ENCODE data around the gene CD99L2. TPM values are rescaled to one million over a fixed set of nuclear protein-coding genes. Genes with fewer than 3 reads are reported as not detected.

Gene CD99L2
- total RNA-seq (10 to 100 TPM; 11.1 to 20.0 (median 18.3) TPM), total RNA-seq (8.0 to 56.2 (median 19.7) reads per million in 29 experiments)
- 13.4 TPM for total RNA-seq (2013)

- Histone ChIP-seq H3K27ac (ENCODE audit: low read length) (peak within 1 kb of the TSS; percentile 41), H3K4me1 (ENCODE audit: control insufficient read depth in 1 of 2, extremely low read depth in 1 of 2, insufficient read depth in 2 of 2, low read length in 2 of 2) (peaks cover 0 to 14% of the 10 kb centered on the region in 2 experiments), H3K36me3 (ENCODE audit: control insufficient read depth in 2 of 2, extremely low read depth in 1 of 2, insufficient read depth in 1 of 2, low read length in 1 of 2) (peaks cover 0 to 4% of the 10 kb centered on the region in 2 donors), H3K27me3 (replicated peaks in 1 of 2; ENCODE audit: control insufficient read depth in 2 of 2, extremely low read depth in 1 of 2, insufficient read depth in 2 of 2, low read length in 1 of 2) (no peaks in the 10 kb centered on the region), H3K4me3 (ENCODE audit: control insufficient read depth in 1 of 2, extremely low read depth in 1 of 2, low read length in 1 of 2) (peak within 1 kb of the TSS; percentile 73 to 76), H3K9me3 (no peaks in the 10 kb centered on the region)
- ATAC-seq (replicated peaks in 1 of 4) (peak; percentile 93 to 96 (median 94)), DNase-seq (peak; percentile 78 to 91 (median 87))
- H3K27me3 Mint-ChIP-seq, result peaks cover 4 to 11% of the 10 kb centered on the region in 2 donors
- ChIA-PET CTCF (no interaction called here), POLR2A (interaction anchor here in 1 of 2 donors (0.7 kb wide), 1 partner anchor 312 kb away, joined by 3 read pairs; no protein-coding TSS in a partner anchor)
- peaks cover 0 to 13% (median 10%) of the 10 kb centered on the region in 3 donors for H3K4me1 Mint-ChIP-seq
- 0% methylated on average over 41 of the region's 95 CpGs for WGBS (ENCODE audit: insufficient coverage)
- H3K4me3 Mint-ChIP-seq, result peak within 1 kb of the TSS; percentile 80 to 90 (median 82)
- H3K36me3 Mint-ChIP-seq, result no peaks in the 10 kb centered on the region
- no peaks in the 10 kb centered on the region for H3K9me3 Mint-ChIP-seq
- H3K27ac Mint-ChIP-seq, result peak within 1 kb of the TSS; percentile 43 to 50
These were observed at the start of gene CD99L2 for GRCh38 chrX:150898343-150899190. TSS of gene CD99L2 (minus strand) at chrX:150898668. CDS start at chrX:150898588, 80 bp downstream.

GRCh38 chrX:150944233-150944632 lies 45.8 kb upstream of the CD99L2 start:
- WGBS (ENCODE audit: insufficient coverage), result no CpG with 5 or more reads among the region's 3 CpGs
- Histone ChIP-seq H3K27ac (ENCODE audit: low read length) (no peak overlapping the region), H3K4me1 (ENCODE audit: control insufficient read depth in 1 of 2, extremely low read depth in 1 of 2, insufficient read depth in 2 of 2, low read length in 2 of 2) (no peaks in the 10 kb centered on the region), H3K36me3 (ENCODE audit: control insufficient read depth in 2 of 2, extremely low read depth in 1 of 2, insufficient read depth in 1 of 2, low read length in 1 of 2) (no peaks in the 10 kb centered on the region), H3K27me3 (replicated peaks in 1 of 2; ENCODE audit: control insufficient read depth in 2 of 2, extremely low read depth in 1 of 2, insufficient read depth in 2 of 2, low read length in 1 of 2) (peaks cover 0 to 2% of the 10 kb centered on the region in 2 experiments), H3K9me3 (no peaks in the 10 kb centered on the region), H3K4me3 (ENCODE audit: control insufficient read depth in 1 of 2, extremely low read depth in 1 of 2, low read length in 1 of 2) (no peak overlapping the region)
- Mint-ChIP-seq H3K4me1 (no peaks in the 10 kb centered on the region), H3K27me3 (peaks cover 4 to 21% of the 10 kb centered on the region in 2 donors), H3K36me3 (no peaks in the 10 kb centered on the region), H3K4me3 (no peak overlapping the region), H3K27ac (no peak overlapping the region), H3K9me3 (no peaks in the 10 kb centered on the region)
- ATAC-seq (replicated peaks in 1 of 4), result no peak
- CTCF ChIA-PET, result no interaction called here
- POLR2A ChIA-PET, result interaction anchor here in 1 of 2 donors (0.6 kb wide), 2 partner anchors 57 to 103 kb away, joined by 4 read pairs; no protein-coding TSS in a partner anchor
- DNase-seq, result no peak

- DNase-seq, result no peak
- ATAC-seq (replicated peaks in 1 of 4), result no peak
- Histone ChIP-seq H3K4me3 (ENCODE audit: control insufficient read depth in 1 of 2, extremely low read depth in 1 of 2, low read length in 1 of 2) (no peak overlapping the region), H3K4me1 (ENCODE audit: control insufficient read depth in 1 of 2, extremely low read depth in 1 of 2, insufficient read depth in 2 of 2, low read length in 2 of 2) (no peaks in the 10 kb centered on the region), H3K27ac (ENCODE audit: low read length) (no peak overlapping the region), H3K9me3 (no peaks in the 10 kb centered on the region), H3K36me3 (ENCODE audit: control insufficient read depth in 2 of 2, extremely low read depth in 1 of 2, insufficient read depth in 1 of 2, low read length in 1 of 2) (no peaks in the 10 kb centered on the region), H3K27me3 (replicated peaks in 1 of 2; ENCODE audit: control insufficient read depth in 2 of 2, extremely low read depth in 1 of 2, insufficient read depth in 2 of 2, low read length in 1 of 2) (peaks cover 0 to 2% of the 10 kb centered on the region in 2 experiments)
- H3K4me1 Mint-ChIP-seq, result no peaks in the 10 kb centered on the region
- H3K4me3 Mint-ChIP-seq, result no peak overlapping the region
- 71% methylated on average over 2 of the region's 9 CpGs for WGBS (ENCODE audit: insufficient coverage)
- ChIA-PET CTCF (no interaction called here), POLR2A (no interaction called here)
- H3K27ac Mint-ChIP-seq, result no peak overlapping the region
- H3K36me3 Mint-ChIP-seq, result no peaks in the 10 kb centered on the region
- no peaks in the 10 kb centered on the region for H3K9me3 Mint-ChIP-seq
- H3K27me3 Mint-ChIP-seq, result peaks cover 4 to 21% of the 10 kb centered on the region in 2 donors
These were observed 44.6 kb upstream of the CD99L2 start for GRCh38 chrX:150942942-150943594.

GRCh38 chrX:150941580-150941979 lies 43.1 kb upstream of the CD99L2 start:
- Histone ChIP-seq H3K27me3 (replicated peaks in 1 of 2; ENCODE audit: control insufficient read depth in 2 of 2, extremely low read depth in 1 of 2, insufficient read depth in 2 of 2, low read length in 1 of 2) (no peaks in the 10 kb centered on the region), H3K27ac (ENCODE audit: low read length) (no peak overlapping the region), H3K4me1 (ENCODE audit: control insufficient read depth in 1 of 2, extremely low read depth in 1 of 2, insufficient read depth in 2 of 2, low read length in 2 of 2) (no peaks in the 10 kb centered on the region), H3K4me3 (ENCODE audit: control insufficient read depth in 1 of 2, extremely low read depth in 1 of 2, low read length in 1 of 2) (no peak overlapping the region), H3K36me3 (ENCODE audit: control insufficient read depth in 2 of 2, extremely low read depth in 1 of 2, insufficient read depth in 1 of 2, low read length in 1 of 2) (no peaks in the 10 kb centered on the region), H3K9me3 (no peaks in the 10 kb centered on the region)
- Mint-ChIP-seq H3K27ac (no peak overlapping the region), H3K4me1 (no peaks in the 10 kb centered on the region), H3K27me3 (peaks cover 0 to 14% of the 10 kb centered on the region in 2 donors), H3K36me3 (no peaks in the 10 kb centered on the region), H3K9me3 (peaks cover 0 to 4% (median 0%) of the 10 kb centered on the region in 3 donors), H3K4me3 (no peak overlapping the region)
- ChIA-PET CTCF (no interaction called here), POLR2A (no interaction called here)
- no peak for DNase-seq
- no peak for ATAC-seq (replicated peaks in 1 of 4)
- 37% methylated on average over 2 of the region's 2 CpGs for WGBS (ENCODE audit: insufficient coverage)

GRCh38 chrX:150940844-150941495 lies 42.5 kb upstream of the CD99L2 start:
- no peak overlapping the region for H3K4me3 ChIP-seq (ENCODE audit: control insufficient read depth in 1 of 2, extremely low read depth in 1 of 2, low read length in 1 of 2)
- Mint-ChIP-seq H3K9me3 (peaks cover 0 to 4% (median 0%) of the 10 kb centered on the region in 3 donors), H3K4me1 (no peaks in the 10 kb centered on the region), H3K36me3 (no peaks in the 10 kb centered on the region), H3K27ac (no peak overlapping the region), H3K4me3 (no peak overlapping the region), H3K27me3 (peaks cover 0 to 14% of the 10 kb centered on the region in 2 donors)
- 89% methylated on average over 3 of the region's 9 CpGs for WGBS (ENCODE audit: insufficient coverage)
- no peak overlapping the region for H3K27ac ChIP-seq (ENCODE audit: low read length)
- ChIA-PET POLR2A (no interaction called here), CTCF (no interaction called here)
- H3K36me3 ChIP-seq (ENCODE audit: control insufficient read depth in 2 of 2, extremely low read depth in 1 of 2, insufficient read depth in 1 of 2, low read length in 1 of 2), result no peaks in the 10 kb centered on the region
- DNase-seq (no peak), ATAC-seq (replicated peaks in 1 of 4) (no peak)
- no peaks in the 10 kb centered on the region for H3K27me3 ChIP-seq (replicated peaks in 1 of 2; ENCODE audit: control insufficient read depth in 2 of 2, extremely low read depth in 1 of 2, insufficient read depth in 2 of 2, low read length in 1 of 2)
- no peaks in the 10 kb centered on the region for H3K9me3 ChIP-seq
- no peaks in the 10 kb centered on the region for H3K4me1 ChIP-seq (ENCODE audit: control insufficient read depth in 1 of 2, extremely low read depth in 1 of 2, insufficient read depth in 2 of 2, low read length in 2 of 2)

- CTCF ChIA-PET, result no interaction called here
- Histone ChIP-seq H3K4me3 (ENCODE audit: control insufficient read depth in 1 of 2, extremely low read depth in 1 of 2, low read length in 1 of 2) (no peak overlapping the region), H3K4me1 (ENCODE audit: control insufficient read depth in 1 of 2, extremely low read depth in 1 of 2, insufficient read depth in 2 of 2, low read length in 2 of 2) (no peaks in the 10 kb centered on the region), H3K27me3 (replicated peaks in 1 of 2; ENCODE audit: control insufficient read depth in 2 of 2, extremely low read depth in 1 of 2, insufficient read depth in 2 of 2, low read length in 1 of 2) (no peaks in the 10 kb centered on the region), H3K27ac (ENCODE audit: low read length) (no peak overlapping the region), H3K9me3 (no peaks in the 10 kb centered on the region), H3K36me3 (ENCODE audit: control insufficient read depth in 2 of 2, extremely low read depth in 1 of 2, insufficient read depth in 1 of 2, low read length in 1 of 2) (no peaks in the 10 kb centered on the region)
- Mint-ChIP-seq H3K4me1 (no peaks in the 10 kb centered on the region), H3K27ac (no peak overlapping the region), H3K36me3 (no peaks in the 10 kb centered on the region), H3K9me3 (peaks cover 0 to 4% (median 0%) of the 10 kb centered on the region in 3 donors), H3K27me3 (peaks cover 0 to 26% of the 10 kb centered on the region in 2 donors), H3K4me3 (no peak overlapping the region)
- DNase-seq, result no peak
- WGBS (ENCODE audit: insufficient coverage), result 71% methylated on average over 4 of the region's 6 CpGs
- ATAC-seq (replicated peaks in 1 of 4), result no peak
- POLR2A ChIA-PET, result no interaction called here
These were observed 38.1 kb upstream of the CD99L2 start for GRCh38 chrX:150936556-150936955.

All from T-cell (primary cell).